Non-pigmented ciliary epithelial cell (primary cell): ENCODE data around the gene MPP2.
"Not testable (repeated sequence)": the region's sequence is repeated elsewhere in the genome, so short reads cannot be mapped to it uniquely, and the experiment has no call there.

Source experiments
- DNase-seq: peaks from one replicate; pipeline ENCODE4 v3.0.0-alpha.2; 2010; ENCODE audit warnings: low read depth

The MPP2 gene

GRCh38 chr17:43875476-43876147, 31.7 kb downstream of the MPP2 start:
- DNase-seq, result no peak

- no peak for DNase-seq
Measured at GRCh38 chr17:43874293-43874692, 33.0 kb downstream of the MPP2 start.

GRCh38 chr17:43873815-43874214, 33.5 kb downstream of the MPP2 start:
- DNase-seq, result no peak

GRCh38 chr17:43873091-43873490, 34.2 kb downstream of the MPP2 start:
- DNase-seq, result no peak

GRCh38 chr17:43871946-43872690, 35.2 kb downstream of the MPP2 start:
- no peak for DNase-seq

GRCh38 chr17:43869031-43869430, 38.3 kb downstream of the MPP2 start:
- not testable (repeated sequence) for DNase-seq

- DNase-seq, result no peak
Measured at GRCh38 chr17:43868226-43868994, 38.9 kb downstream of the MPP2 start.

- DNase-seq, result no peak
Measured at GRCh38 chr17:43864161-43864984, 43.0 kb downstream of the MPP2 start.

- no peak for DNase-seq
Measured at GRCh38 chr17:43861960-43862359, 45.4 kb downstream of the MPP2 start.

GRCh38 chr17:43860927-43861622, 46.3 kb downstream of the MPP2 start:
- no peak for DNase-seq

GRCh38 chr17:43860077-43860725, 47.1 kb downstream of the MPP2 start:
- DNase-seq, result no peak

GRCh38 chr17:43857957-43858600, 49.3 kb downstream of the MPP2 start:
- DNase-seq, result no peak

GRCh38 chr17:43857141-43857540, 50.2 kb downstream of the MPP2 start:
- no peak for DNase-seq

- no peak for DNase-seq
Measured at GRCh38 chr17:43856141-43856540, 51.2 kb downstream of the MPP2 start.

GRCh38 chr17:43855061-43855460, 52.3 kb downstream of the MPP2 start:
- DNase-seq, result no peak

GRCh38 chr17:43854498-43854897, 52.8 kb downstream of the MPP2 start:
- DNase-seq, result no peak

GRCh38 chr17:43853546-43853945, 53.8 kb downstream of the MPP2 start:
- no peak for DNase-seq

- DNase-seq, result no peak
Measured at GRCh38 chr17:43852571-43852970, 54.8 kb downstream of the MPP2 start.

- DNase-seq, result no peak
Measured at GRCh38 chr17:43849116-43849515, 58.2 kb downstream of the MPP2 start.

GRCh38 chr17:43848601-43849000, 58.7 kb downstream of the MPP2 start:
- DNase-seq, result no peak
